SU-DHL-6 (cell line): Measurements from ENCODE around the gene SYT2.

Experiments
- CTCF ChIP-seq: fragments of 200-600 bp; sonication (generic); IDR thresholded peaks from one replicate; pipeline ENCODE4 v1.5.1; 2017; ENCODE audit warnings: antibody characterized with exemption, mild to moderate bottlenecking, low read length, moderate library complexity; ENCODE audit not compliant: insufficient read depth, poor library complexity, severe bottlenecking
- EZH2phosphoT487 ChIP-seq: fragments of 200-600 bp; sonication (generic), shearing (Covaris generic); conservative IDR thresholded peaks from 2 replicates; pipeline ENCODE4 v1.6.1; 2018; ENCODE audit warnings: mild to moderate bottlenecking, antibody characterized with exemption, low read length, moderate library complexity, mixed read lengths

GRCh38 chr1:202689493-202690342, 20.5 kb downstream of the SYT2 start:
- TF ChIP-seq CTCF (no peak), EZH2phosphoT487 (no peak)
